Measurements from ENCODE around the gene PLCB2. TPM values are rescaled to one million over a fixed set of nuclear protein-coding genes. Genes with fewer than 3 reads are reported as not detected.

Gene PLCB2
- total RNA-seq, 1 donor from 2014 or later = 3.7 TPM

DNA sequence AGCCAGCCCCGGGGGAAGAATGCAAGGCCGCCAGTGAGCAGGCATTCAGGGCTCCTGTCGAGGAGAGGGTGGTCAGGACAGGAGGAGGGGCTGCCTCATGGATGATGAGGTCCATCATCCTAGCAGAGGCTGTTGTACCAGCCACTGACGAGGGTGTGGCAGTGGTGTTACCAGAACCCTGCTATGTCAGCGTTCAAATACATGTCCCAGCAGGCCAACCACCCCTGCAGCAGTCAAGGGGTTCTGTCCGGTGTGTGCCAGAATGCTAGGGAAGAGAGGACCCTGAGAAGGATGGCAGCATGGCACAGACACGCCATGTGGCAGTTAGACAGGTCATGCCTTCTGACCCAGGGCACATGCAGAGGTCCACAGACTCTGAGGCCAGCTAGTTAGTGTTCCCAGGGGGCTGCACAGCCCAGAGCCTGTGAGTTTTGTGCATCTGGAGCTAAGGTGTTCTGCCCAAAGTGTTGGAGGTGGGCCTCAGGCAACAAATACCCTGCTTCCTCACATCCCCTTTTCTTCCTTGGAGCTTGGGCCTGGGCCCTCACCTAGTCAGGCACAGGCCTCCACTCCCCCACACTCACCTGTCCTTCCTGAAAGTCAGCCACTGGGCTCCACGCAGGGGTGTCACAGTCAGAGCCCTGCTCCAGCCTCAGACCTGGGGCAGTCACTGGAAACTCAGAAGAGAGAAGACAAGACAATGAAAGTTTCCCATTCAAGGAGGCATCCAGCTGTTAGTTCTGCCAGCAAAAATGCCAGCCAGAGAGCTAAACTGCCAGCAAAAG lies 61.0 kb downstream of the PLCB2 start:
- no peak overlapping the region for H3K27ac Mint-ChIP-seq (ENCODE audit: unreplicated experiment)
- no peak for DNase-seq (ENCODE audit: low read depth)
- no peak overlapping the region for H3K4me2 ChIP-seq (ENCODE audit: low read length)

DNA sequence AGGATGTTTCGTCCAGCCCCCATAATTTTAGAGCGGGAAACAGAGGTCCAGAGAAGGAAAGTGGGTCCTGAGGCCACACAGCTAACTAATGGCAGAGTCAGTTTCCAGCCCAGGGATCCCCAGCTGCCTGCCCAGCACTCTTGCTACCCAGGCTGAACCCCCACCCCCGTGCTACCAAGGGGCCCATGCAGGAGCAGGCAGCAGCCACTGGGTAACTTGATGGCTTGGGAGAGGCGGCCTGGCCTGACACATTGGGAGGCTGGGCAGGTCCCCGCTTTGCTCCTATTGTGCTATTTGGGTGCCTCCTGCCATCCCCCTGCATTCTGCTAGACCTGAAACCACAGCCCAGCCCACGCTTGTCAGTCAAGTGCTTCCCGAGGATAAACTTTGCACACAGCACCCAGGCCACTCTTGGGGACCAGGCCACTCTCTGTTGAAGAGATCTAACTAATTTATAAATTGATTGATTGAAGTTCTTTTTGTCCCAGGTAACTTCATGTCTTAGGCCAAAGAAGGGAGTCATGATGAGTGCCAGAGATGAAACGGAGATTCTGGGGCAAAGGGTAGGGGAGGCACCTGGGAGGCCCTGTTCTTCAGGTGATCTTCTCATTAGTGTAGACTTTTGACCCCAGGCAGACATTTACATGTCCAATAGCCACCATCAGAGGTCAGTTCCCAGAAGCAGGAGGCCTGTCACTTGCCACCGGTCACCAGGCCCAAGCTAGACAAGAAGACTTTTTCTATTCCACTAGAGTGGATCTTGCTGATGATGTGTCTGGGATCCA lies 61.9 kb downstream of the PLCB2 start:
- Histone ChIP-seq H3K36me3 (ENCODE audit: insufficient read depth, low read length) (no peaks in the 10 kb centered on the region), H3K79me2 (ENCODE audit: insufficient read depth, low read length) (no peaks in the 10 kb centered on the region), H4K20me1 (ENCODE audit: insufficient read depth, low read length) (no peaks in the 10 kb centered on the region), H2AFZ (ENCODE audit: low read depth, low read length) (no peak overlapping the region), H3K27ac (ENCODE audit: low read depth, low read length) (no peak overlapping the region), H3K9me3 (ENCODE audit: insufficient read depth, low read depth, low read length) (no peaks in the 10 kb centered on the region), H3K9ac (ENCODE audit: low read length) (no peak overlapping the region), H3K4me1 (ENCODE audit: insufficient read depth, low read length) (peaks cover 9% of the 10 kb centered on the region), H3K4me3 (ENCODE audit: insufficient read depth, low read depth, low read length) (no peak overlapping the region), H3K27me3 (ENCODE audit: insufficient read depth, low read length) (no peaks in the 10 kb centered on the region), H3K4me2 (ENCODE audit: low read length) (no peak overlapping the region)
- H3K9me3 Mint-ChIP-seq (ENCODE audit: unreplicated experiment) = peaks cover 1% of the 10 kb centered on the region
- FAIRE-seq = no peak
- H3K36me3 Mint-ChIP-seq (ENCODE audit: low read depth, unreplicated experiment) = peaks cover 3% of the 10 kb centered on the region
- no peak for DNase-seq (ENCODE audit: low read depth)
- peaks cover 36% of the 10 kb centered on the region for H3K27me3 Mint-ChIP-seq (ENCODE audit: low read depth, unreplicated experiment)
- TF ChIP-seq EZH2 (IDR thresholded peaks at IDR 0.05; ENCODE audit: insufficient read depth, low read length) (no peak), CTCF (IDR thresholded peaks at IDR 0.05; ENCODE audit: insufficient read depth, low read depth, low read length) (no peak)
- peaks cover 22% of the 10 kb centered on the region for H3K4me1 Mint-ChIP-seq (ENCODE audit: low read depth, unreplicated experiment)
- no peak overlapping the region for H3K27ac Mint-ChIP-seq (ENCODE audit: unreplicated experiment)
- no peak overlapping the region for H3K4me3 Mint-ChIP-seq (ENCODE audit: unreplicated experiment)

More for the DNA sequence above, 61.0 kb downstream of the PLCB2 start:
- H3K36me3 ChIP-seq (ENCODE audit: insufficient read depth, low read length) = no peaks in the 10 kb centered on the region
- FAIRE-seq = no peak
- H3K4me3 ChIP-seq (ENCODE audit: insufficient read depth, low read depth, low read length) = no peak overlapping the region
- Mint-ChIP-seq H3K36me3 (ENCODE audit: low read depth, unreplicated experiment) (peaks cover 3% of the 10 kb centered on the region), H3K4me3 (ENCODE audit: unreplicated experiment) (no peak overlapping the region), H3K27me3 (ENCODE audit: low read depth, unreplicated experiment) (peaks cover 43% of the 10 kb centered on the region), H3K9me3 (ENCODE audit: unreplicated experiment) (peaks cover 1% of the 10 kb centered on the region), H3K4me1 (ENCODE audit: low read depth, unreplicated experiment) (peaks cover 22% of the 10 kb centered on the region)
- H2AFZ ChIP-seq (ENCODE audit: low read depth, low read length) = no peak overlapping the region
- no peak overlapping the region for H3K9ac ChIP-seq (ENCODE audit: low read length)
- no peak overlapping the region for H3K27ac ChIP-seq (ENCODE audit: low read depth, low read length)
- peaks cover 3% of the 10 kb centered on the region for H3K27me3 ChIP-seq (ENCODE audit: insufficient read depth, low read length)
- H3K4me1 ChIP-seq (ENCODE audit: insufficient read depth, low read length) = peaks cover 9% of the 10 kb centered on the region
- no peaks in the 10 kb centered on the region for H3K79me2 ChIP-seq (ENCODE audit: insufficient read depth, low read length)
- TF ChIP-seq EZH2 (IDR thresholded peaks at IDR 0.05; ENCODE audit: insufficient read depth, low read length) = no peak
- no peak for TF ChIP-seq CTCF (IDR thresholded peaks at IDR 0.05; ENCODE audit: insufficient read depth, low read depth, low read length)
- H3K9me3 ChIP-seq (ENCODE audit: insufficient read depth, low read depth, low read length) = no peaks in the 10 kb centered on the region
- no peaks in the 10 kb centered on the region for H4K20me1 ChIP-seq (ENCODE audit: insufficient read depth, low read length)

Data from astrocyte (in vitro differentiated cells and primary cell).